B cell (primary cell): ENCODE measurements around the gene CMTM7. TPM values are rescaled to one million over a fixed set of nuclear protein-coding genes. Genes with fewer than 3 reads are reported as not detected.

ENCODE experiments used
- ATAC-seq: fragments of 200-7000 bp; cut with Tn5 transposase; one replicate; pipeline ENCODE4 v1.10.0; 2021; ENCODE audit warnings: low read depth, mild to moderate bottlenecking, moderate number of reproducible peaks, moderate library complexity
- CTCF ChIA-PET: fragments of 350-600 bp; sonication (Branson Sonifier 250); formaldehyde crosslinking; loops from one replicate; lab custom pipeline; 2021; ENCODE audit warnings: antibody characterized with exemption, inconsistent platforms; lab: Charles Lee
- POLR2A ChIA-PET: fragments of 350-600 bp; sonication (Branson Sonifier 250); formaldehyde crosslinking; loops from one replicate; lab custom pipeline; 2021; ENCODE audit warnings: antibody characterized with exemption; lab: Charles Lee
- DNase-seq: peaks from one replicate; pipeline ENCODE4 v3.0.0; 2013
- H2AFZ ChIP-seq: 2 replicates; pipeline ENCODE4 v1.6.1; 2012; ENCODE audit warnings: mild to moderate bottlenecking, low read depth, low read length; ENCODE audit not compliant: insufficient read depth, poor library complexity, severe bottlenecking
- H3K27ac ChIP-seq, 2 donors: 1 replicate in 1 of 2; 2 replicates in 1 of 2; pipeline ENCODE4 v1.5.1; 2012 to 2013; ENCODE audit warnings: low read length in 2 of 2, mild to moderate bottlenecking in 2 of 2, moderate library complexity in 1 of 2
- H3K27me3 ChIP-seq, 4 experiments: fragments of 200-600 bp in 1 of 4; sonication (generic) in 1 of 4; replicated peaks in 1 of 4; 1 replicate in 2 of 4; 2 replicates in 2 of 4; pipeline versions ENCODE4 v1.6.1 to v1.7.0; 2013 to 2016; ENCODE audit warnings: low read length in 3 of 4, mild to moderate bottlenecking in 2 of 4, mixed read lengths in 1 of 4, moderate library complexity in 1 of 4; ENCODE audit not compliant: insufficient read depth in 4 of 4, control insufficient read depth in 3 of 4; ENCODE audit errors: control extremely low read depth in 1 of 4
- H3K36me3 ChIP-seq, 2 experiments: replicated peaks in 1 of 2; 1 replicate in 1 of 2; 2 replicates in 1 of 2; pipeline versions ENCODE4 v1.6.1 to v1.7.1; 2013; ENCODE audit warnings: low read length in 1 of 2; ENCODE audit not compliant: insufficient read depth in 2 of 2, control insufficient read depth in 1 of 2; ENCODE audit errors: control extremely low read depth in 1 of 2, extremely low read depth in 1 of 2
- H3K4me1 ChIP-seq, 2 donors: fragments of 200-600 bp in 1 of 2; sonication (generic) in 1 of 2; 1 replicate in 1 of 2; 2 replicates in 1 of 2; pipeline versions ENCODE4 v1.5.1 to v1.6.1; 2013 to 2017; ENCODE audit warnings: low read length in 2 of 2; ENCODE audit not compliant: control insufficient read depth in 2 of 2, insufficient read depth in 2 of 2
- H3K4me2 ChIP-seq: replicated peaks from 2 replicates; pipeline ENCODE3; 2012; ENCODE audit warnings: mild to moderate bottlenecking, low read depth, low read length; ENCODE audit not compliant: poor library complexity, severe bottlenecking
- H3K4me3 ChIP-seq, 5 experiments: fragments of 200-600 bp in 1 of 5; sonication (generic) in 1 of 5; 1 replicate in 3 of 5; 2 replicates in 2 of 5; pipeline versions ENCODE4 v1.5.1 to v1.7.0; 2011 to 2016; ENCODE audit warnings: low read length in 4 of 5, mild to moderate bottlenecking in 4 of 5, low read depth in 2 of 5, control low read depth in 1 of 5, moderate library complexity in 1 of 5; ENCODE audit not compliant: insufficient read depth in 1 of 5; ENCODE audit errors: control extremely low read depth in 1 of 5, extremely low read depth in 1 of 5
- H3K79me2 ChIP-seq: fragments of 200-600 bp; sonication (generic); one replicate; pipeline ENCODE4 v1.6.0; 2016; ENCODE audit warnings: low read length; ENCODE audit not compliant: control insufficient read depth, insufficient read depth
- H3K9ac ChIP-seq: fragments of 200-600 bp; sonication (generic); 2 replicates; pipeline ENCODE4 v1.6.1; 2017; ENCODE audit warnings: mild to moderate bottlenecking, low read length, moderate library complexity
- H3K9me3 ChIP-seq, 3 donors: one replicate each; pipeline versions ENCODE4 v1.6.1 to v1.7.1; 2013; ENCODE audit warnings: low read length in 2 of 3; ENCODE audit not compliant: control insufficient read depth in 2 of 3, insufficient read depth in 1 of 3; ENCODE audit errors: control extremely low read depth in 1 of 3
- H4K20me1 ChIP-seq: 2 replicates; pipeline ENCODE4 v1.6.0; 2012; ENCODE audit warnings: mild to moderate bottlenecking, low read length; ENCODE audit not compliant: insufficient read depth, control insufficient read depth, poor library complexity, severe bottlenecking
- H3K27ac Mint-ChIP-seq: one replicate; pipeline ENCODE4 v1.8.0; 2021; ENCODE audit warnings: mixed read lengths
- H3K27me3 Mint-ChIP-seq: one replicate; pipeline ENCODE4 v1.8.0; 2021; ENCODE audit warnings: mixed read lengths
- H3K4me1 Mint-ChIP-seq: one replicate; pipeline ENCODE4 v1.8.0; 2021; ENCODE audit warnings: mixed read lengths
- H3K4me3 Mint-ChIP-seq: one replicate; pipeline ENCODE4 v1.8.0; 2021; ENCODE audit warnings: mixed read lengths
- H3K9me3 Mint-ChIP-seq: one replicate; pipeline ENCODE4 v1.8.0; 2022; ENCODE audit warnings: mixed read lengths; ENCODE audit not compliant: insufficient read depth
- EZH2 ChIP-seq: IDR thresholded peaks from 2 replicates; pipeline ENCODE4 v1.6.1; 2012; ENCODE audit warnings: borderline replicate concordance, low read depth, mild to moderate bottlenecking, moderate library complexity, low read length; ENCODE audit not compliant: insufficient read depth, poor library complexity, severe bottlenecking
- WGBS: methylation state at CpG from one replicate; pipeline ENCODE4 v1.1.5; 2013; ENCODE audit warnings: missing lambda C conversion rate; ENCODE audit not compliant: insufficient coverage; 5-methylcytosine and 5-hydroxymethylcytosine counted together
- intact Hi-C: fragments of 100-400 bp; cut with micrococcal nuclease; formaldehyde crosslinking; loops from one replicate; pipeline ENCODE4 v1.10.0; 2022
- polyA plus RNA-seq: library from polyadenylated mRNA; depleted of rRNA; stranded (reverse); fragments of >200 nt; gene quantifications from 2 replicates; pipeline ENCODE4 v1.2.3, GENCODE V29; 2012
- total RNA-seq, 2 donors: library from RNA; stranded (reverse); fragments of 120-200 nt in 1 of 2; gene quantifications; 1 replicate in 1 of 2; 2 replicates in 1 of 2; pipeline versions ENCODE4 v1.2.3 to v1.2.4, GENCODE V29; 2013 to 2022
- TF ChIP-seq, protein P1 (sequence below): fragments of 200-600 bp; IDR thresholded peaks from one replicate; pipeline ENCODE4 v1.8.0; 2022; ENCODE audit warnings: antibody characterized with exemption, mild to moderate bottlenecking

CMTM7 gene
- total and polyA plus RNA-seq, 2 donors (not counting 1 experiment from before 2014, with no cell fraction given), result 71.5 to 76.1 TPM

DNA sequence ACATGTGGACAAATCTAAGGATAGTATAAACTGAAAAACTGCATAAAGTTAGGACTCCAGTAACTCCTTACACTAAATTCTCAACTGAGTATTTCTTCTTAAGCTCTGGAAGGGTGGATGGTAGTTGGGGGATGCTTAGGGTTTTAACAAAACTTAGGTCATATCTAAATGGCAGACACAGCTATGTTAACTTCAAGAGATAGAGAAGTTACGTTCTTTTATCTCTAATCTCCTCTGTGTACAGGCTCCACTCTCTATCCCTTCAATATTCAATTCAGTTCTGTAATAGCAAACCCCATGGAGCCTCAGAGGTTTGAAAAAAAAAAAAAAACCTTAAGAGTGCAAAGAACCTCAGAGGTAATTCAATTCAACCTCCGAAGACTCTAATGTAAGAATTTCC is 107.9 kb downstream of the CMTM7 start:
- Histone ChIP-seq H3K27me3 (no peaks in the 10 kb centered on the region), H3K4me3 (no peak overlapping the region), H3K79me2 (peaks cover 92% of the 10 kb centered on the region), H4K20me1 (peaks cover 3% of the 10 kb centered on the region), H3K9me3 (no peaks in the 10 kb centered on the region), H3K36me3 (peaks cover 3 to 10% of the 10 kb centered on the region in 2 experiments), H3K4me1 (peaks cover 37 to 38% of the 10 kb centered on the region in 2 donors), H2AFZ (no peak overlapping the region), H3K4me2 (no peak overlapping the region), H3K27ac (peak overlapping the region in 1 of 2 donors; percentile 21), H3K9ac (no peak overlapping the region)
- H3K4me1 Mint-ChIP-seq, result peaks cover 45% of the 10 kb centered on the region
- ATAC-seq (no peak), DNase-seq (no peak)
- CTCF ChIA-PET, result interaction anchor here (1.1 to 1.7 kb wide), 4 partner anchors 10 to 125 kb away, joined by 3 to 7 read pairs (median 5); no protein-coding TSS in a partner anchor
- no peaks in the 10 kb centered on the region for H3K9me3 Mint-ChIP-seq
- intact Hi-C loops, result loop anchor here (10.0 kb wide), 1 partner anchor 1215 kb away; the partner anchor contains the start of gene CLASP2
- POLR2A ChIA-PET, result interaction anchor here (0.5 kb wide), 1 partner anchor 70 kb away, joined by 3 read pairs; no protein-coding TSS in a partner anchor
- WGBS, result no CpG with 5 or more reads among the region's 2 CpGs
- no peaks in the 10 kb centered on the region for H3K27me3 Mint-ChIP-seq
- H3K4me3 Mint-ChIP-seq, result peak overlapping the region; percentile 21
- no peak for TF ChIP-seq EZH2
- TF ChIP-seq, protein P1, sequence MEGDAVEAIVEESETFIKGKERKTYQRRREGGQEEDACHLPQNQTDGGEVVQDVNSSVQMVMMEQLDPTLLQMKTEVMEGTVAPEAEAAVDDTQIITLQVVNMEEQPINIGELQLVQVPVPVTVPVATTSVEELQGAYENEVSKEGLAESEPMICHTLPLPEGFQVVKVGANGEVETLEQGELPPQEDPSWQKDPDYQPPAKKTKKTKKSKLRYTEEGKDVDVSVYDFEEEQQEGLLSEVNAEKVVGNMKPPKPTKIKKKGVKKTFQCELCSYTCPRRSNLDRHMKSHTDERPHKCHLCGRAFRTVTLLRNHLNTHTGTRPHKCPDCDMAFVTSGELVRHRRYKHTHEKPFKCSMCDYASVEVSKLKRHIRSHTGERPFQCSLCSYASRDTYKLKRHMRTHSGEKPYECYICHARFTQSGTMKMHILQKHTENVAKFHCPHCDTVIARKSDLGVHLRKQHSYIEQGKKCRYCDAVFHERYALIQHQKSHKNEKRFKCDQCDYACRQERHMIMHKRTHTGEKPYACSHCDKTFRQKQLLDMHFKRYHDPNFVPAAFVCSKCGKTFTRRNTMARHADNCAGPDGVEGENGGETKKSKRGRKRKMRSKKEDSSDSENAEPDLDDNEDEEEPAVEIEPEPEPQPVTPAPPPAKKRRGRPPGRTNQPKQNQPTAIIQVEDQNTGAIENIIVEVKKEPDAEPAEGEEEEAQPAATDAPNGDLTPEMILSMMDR, result no peak
- peak overlapping the region; percentile 8 for H3K27ac Mint-ChIP-seq

- H2AFZ ChIP-seq, result no peak overlapping the region
- peaks cover 32 to 33% of the 10 kb centered on the region in 2 donors for H3K4me1 ChIP-seq
- H3K9me3 Mint-ChIP-seq, result no peaks in the 10 kb centered on the region
- TF ChIP-seq, protein P1, result no peak
- no peak for TF ChIP-seq EZH2
- no peaks in the 10 kb centered on the region for H3K27me3 Mint-ChIP-seq
- no CpG with 5 or more reads among the region's 2 CpGs for WGBS
- H4K20me1 ChIP-seq, result no peaks in the 10 kb centered on the region
- H3K4me1 Mint-ChIP-seq, result peaks cover 45% of the 10 kb centered on the region
- no peak for DNase-seq
- peaks cover 3 to 10% of the 10 kb centered on the region in 2 experiments for H3K36me3 ChIP-seq
- no peaks in the 10 kb centered on the region for H3K27me3 ChIP-seq
- H3K9me3 ChIP-seq, result no peaks in the 10 kb centered on the region
- peak overlapping the region; percentile 4 for H3K27ac Mint-ChIP-seq
- peaks cover 87% of the 10 kb centered on the region for H3K79me2 ChIP-seq
- H3K9ac ChIP-seq, result no peak overlapping the region
- CTCF ChIA-PET, result interaction anchor here (1.1 to 2.4 kb wide), 4 partner anchors 10 to 125 kb away, joined by 4 to 12 read pairs (median 6); no protein-coding TSS in a partner anchor
- no peak for ATAC-seq
- H3K27ac ChIP-seq, result peak overlapping the region in 1 of 2 donors; percentile 44
- H3K4me3 Mint-ChIP-seq, result peak overlapping the region; percentile 28
- intact Hi-C loops, result loop anchor here (5.0 kb wide), 1 partner anchor 33 kb away; no protein-coding TSS in a partner anchor
- H3K4me2 ChIP-seq, result peak overlapping the region; percentile 79
- peak overlapping the region in 1 of 5 experiments; percentile 82 for H3K4me3 ChIP-seq
- POLR2A ChIA-PET, result interaction anchor here (0.6 kb wide), 1 partner anchor 67 kb away, joined by 3 read pairs; no protein-coding TSS in a partner anchor
Observed at GRCh38 chr3:32500231-32500630, 108.6 kb downstream of the CMTM7 start.
